Activated T-cell treated with anti-CD3 and anti-CD28 coated beads for 48 hours (primary cell): ENCODE results near the gene CPB2.

Experiments used
- DNase-seq: peaks from one replicate; pipeline ENCODE4 v3.0.0-alpha.2; 2020; ENCODE audit warnings: low read depth

CPB2 gene

DNA sequence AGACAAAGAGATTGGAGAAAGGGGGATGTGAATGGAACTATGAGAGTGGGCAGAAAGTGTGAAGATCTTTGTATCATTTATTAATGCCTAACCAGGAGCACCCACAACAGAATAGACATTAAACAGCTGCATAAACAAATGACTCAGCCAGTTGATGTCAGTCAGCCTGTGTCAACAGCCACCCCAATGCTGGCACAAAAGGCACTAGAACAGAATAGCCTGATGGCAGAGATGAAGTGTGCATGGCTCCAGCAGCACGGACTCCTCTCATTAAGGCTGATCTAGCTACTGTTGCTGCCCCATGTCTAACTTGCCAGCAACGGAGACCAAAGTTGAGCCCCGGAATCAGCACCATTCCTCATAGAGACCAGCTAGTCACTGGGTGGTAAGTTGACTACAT is 7.8 kb downstream of the CPB2 start:
- DNase-seq: no peak

DNA sequence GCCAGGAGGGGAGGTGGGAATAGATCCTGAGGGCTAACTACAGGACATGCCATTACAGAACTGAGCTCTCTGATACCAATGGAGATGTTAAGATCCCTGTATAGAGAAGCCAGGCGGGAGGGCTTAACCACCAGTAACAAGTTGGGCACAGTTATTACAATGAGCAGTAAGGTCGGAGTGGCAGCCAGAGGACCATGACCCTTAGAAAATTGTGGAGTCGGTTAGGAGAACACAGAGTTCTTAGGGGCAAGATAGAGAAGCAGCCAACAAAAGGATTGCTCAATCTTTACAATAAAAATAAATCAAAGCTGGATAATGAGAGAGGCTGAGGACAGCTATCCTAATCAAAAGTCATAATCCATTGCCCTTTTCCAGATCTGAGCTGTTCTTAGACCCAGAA is 10.4 kb downstream of the CPB2 start:
- DNase-seq: no peak

DNA sequence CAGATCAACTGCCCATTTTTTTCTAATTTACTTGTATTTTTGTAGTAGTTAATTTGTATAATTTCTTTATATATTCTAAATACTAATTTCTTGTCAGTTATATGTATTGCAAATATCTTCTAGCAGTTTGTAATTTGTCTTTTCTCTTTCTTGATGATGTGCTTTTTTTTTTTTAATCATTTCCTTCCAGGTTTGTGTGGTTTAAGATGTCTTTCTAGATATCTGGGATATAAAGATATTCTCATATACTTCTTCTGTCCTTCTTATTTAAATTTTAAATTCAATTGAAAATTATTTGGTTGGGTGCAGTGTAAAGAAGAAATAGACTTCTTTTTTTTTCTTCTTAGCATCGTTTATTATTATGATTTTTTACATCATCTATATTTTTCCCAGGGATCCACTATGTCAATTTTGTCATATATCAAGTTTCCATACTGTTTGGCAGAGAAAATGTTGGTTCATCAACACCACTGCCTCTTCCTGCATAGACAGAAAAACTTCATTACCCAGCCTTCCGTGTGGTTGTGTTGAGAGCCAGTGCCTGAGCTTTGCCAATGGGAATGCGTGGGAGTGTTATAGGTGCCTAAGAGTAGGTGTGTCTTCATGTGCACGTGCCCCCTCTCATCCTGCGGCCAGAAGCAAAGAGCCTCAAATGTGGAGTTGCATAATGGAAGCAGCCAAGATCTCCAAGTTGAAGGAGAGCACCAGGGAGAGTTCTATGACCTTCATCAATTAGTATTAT is 15.8 kb downstream of the CPB2 start:
- DNase-seq: no peak

DNA sequence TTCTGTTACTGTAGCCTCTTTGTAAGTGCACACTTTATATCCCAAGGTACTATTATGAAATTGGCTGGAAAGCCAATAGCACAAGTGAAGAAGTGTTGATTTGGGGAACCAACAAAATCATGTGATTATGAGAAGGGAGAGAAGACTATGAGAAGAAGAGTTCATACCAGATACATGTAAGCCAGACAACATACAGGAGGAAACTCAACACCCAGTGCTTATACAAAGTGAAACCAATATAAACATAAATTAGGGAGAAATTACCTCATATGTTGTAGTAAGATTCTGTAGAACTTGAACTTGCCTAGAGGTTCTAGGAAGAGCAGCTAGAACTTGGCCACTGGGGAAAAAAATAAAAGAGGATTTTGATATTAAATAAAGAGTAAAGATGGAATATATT is 17.4 kb downstream of the CPB2 start:
- no peak for DNase-seq

DNA sequence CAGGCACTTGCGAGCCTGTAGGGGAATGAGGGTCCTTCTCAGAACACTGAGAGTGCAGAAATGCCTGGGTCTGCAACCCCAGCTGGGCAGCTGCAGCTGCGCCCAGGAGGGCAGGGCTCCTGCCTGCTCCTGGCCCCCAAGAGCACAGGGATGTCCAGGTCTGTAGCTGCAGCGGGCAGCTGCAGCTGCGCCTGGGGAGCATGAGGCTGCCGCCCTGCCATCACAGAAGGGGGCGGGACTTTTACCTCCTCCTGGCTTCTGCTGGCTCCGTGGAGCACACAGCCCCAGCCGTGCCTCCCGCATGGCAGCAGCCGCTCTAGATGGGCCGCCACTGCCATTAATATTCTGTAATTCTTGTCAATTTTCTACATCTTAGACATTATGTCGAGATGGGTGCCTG is 17.8 kb downstream of the CPB2 start:
- DNase-seq: no peak

DNA sequence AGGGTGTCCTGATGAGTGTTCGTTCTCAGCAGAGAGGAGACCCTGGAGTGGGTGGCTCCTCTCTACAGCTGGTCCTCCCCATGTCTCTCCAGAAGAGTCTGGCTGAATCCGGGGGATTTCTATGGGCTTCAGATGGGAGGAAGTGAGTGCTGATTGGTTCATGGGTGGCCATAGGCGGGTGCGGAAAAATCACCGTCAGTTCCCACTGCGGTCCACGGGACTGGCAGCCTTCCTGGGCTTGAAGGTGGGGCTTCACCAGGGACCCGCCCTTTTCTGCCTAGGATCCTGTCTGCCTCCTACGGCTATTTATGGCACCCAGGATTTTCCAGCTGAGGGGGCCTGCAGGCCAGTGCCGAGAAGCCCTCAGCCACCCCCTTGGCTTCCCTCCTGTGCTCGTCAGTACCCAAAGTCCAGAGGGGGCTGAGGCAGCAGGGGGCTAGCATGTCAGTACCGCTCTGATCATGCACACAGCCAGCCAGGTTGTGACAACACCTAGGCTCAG is 18.4 kb downstream of the CPB2 start:
- DNase-seq: no peak

DNA sequence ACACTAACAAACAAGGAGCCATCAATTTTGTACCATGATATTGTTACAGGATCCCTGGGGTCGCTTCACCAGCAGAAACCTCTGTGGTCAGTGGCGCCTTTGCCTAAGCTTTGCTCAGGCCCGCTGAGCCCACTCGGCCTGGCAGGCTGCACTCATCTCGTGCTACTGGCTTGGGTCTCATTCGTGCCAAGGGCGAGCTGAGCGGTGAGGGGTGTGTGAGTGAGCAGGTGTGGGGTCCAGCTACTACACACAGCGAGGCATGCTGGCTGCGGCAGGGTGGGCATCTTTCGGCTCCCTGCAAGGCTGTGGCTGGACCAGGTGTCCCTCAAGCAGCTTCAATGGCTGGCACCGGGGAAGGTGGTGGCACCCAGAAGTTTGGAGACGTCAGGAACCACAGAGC is 19.1 kb downstream of the CPB2 start:
- DNase-seq: no peak

DNA sequence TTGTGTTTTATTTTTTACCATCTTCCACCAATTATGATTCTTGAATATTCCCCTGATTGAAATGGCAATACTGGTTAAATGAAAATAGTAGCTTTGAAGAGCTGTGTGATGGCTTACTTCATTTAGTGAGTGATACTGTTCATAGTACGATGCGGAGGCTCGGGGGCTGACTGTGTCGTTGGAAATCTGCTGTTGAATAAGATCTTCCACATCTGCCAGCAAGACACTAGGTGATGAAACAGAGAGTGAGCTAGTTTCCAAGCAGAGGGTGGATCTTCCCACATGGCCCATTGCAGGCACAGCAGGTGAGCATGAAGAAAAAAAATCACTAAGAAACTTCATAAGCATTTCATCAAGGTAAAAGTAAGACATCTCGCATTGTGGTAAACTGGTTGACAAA is 22.5 kb downstream of the CPB2 start:
- no peak for DNase-seq

DNA sequence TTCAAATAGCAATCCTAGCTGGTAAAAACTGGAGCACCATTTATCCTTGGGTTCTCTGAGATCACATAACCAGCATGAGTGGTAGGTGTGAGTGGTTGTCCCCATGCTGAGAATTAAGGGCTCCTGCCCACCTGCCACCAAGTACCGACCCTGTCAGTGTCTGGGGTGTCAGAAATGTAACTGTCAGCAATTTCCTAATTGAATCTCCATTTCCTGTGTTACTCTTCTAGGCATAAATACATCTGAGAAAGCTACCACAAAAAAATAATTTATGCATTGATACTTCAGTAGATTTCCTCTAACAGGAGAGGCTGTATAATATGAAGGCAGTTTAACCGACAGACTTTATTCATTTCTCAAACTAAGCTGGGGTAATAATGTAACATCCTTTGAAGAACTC is 25.1 kb downstream of the CPB2 start:
- DNase-seq: no peak

DNA sequence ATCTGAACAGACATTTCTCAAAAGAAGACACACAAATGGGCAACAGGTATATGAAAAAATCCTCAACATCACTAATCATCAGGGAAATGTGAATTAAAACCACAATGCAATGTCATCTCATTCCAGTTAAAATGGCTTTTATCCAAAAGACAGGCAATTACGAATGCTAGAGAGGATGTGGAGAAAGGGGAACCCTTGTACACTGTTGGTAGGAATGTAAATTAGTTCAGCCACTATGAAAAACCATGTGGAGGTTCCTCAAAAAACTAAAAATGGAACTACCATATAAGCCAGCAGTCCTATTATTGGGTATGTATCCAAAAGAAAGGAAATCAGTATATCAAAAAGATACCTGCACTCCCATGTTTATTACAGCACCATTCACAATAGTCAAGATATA is 27.6 kb downstream of the CPB2 start:
- DNase-seq: no peak

DNA sequence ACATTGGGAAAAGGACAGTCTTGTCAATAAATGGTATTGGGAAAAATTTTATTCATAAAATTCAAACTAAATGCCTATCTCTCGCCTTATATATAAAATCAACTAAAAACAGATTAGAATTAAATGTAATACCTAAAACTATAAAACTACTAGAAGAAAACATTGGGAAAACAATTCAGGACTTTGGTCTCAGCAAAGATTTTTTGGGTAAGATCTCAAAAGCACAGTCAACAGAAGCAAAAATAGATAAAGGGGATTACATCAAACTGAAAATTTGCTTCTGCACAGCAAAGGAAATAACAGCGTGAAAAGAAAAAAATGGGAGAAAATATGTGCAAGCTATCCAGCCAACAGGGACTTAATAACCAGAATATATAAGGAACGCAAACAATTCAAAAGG is 28.0 kb downstream of the CPB2 start:
- no peak for DNase-seq

DNA sequence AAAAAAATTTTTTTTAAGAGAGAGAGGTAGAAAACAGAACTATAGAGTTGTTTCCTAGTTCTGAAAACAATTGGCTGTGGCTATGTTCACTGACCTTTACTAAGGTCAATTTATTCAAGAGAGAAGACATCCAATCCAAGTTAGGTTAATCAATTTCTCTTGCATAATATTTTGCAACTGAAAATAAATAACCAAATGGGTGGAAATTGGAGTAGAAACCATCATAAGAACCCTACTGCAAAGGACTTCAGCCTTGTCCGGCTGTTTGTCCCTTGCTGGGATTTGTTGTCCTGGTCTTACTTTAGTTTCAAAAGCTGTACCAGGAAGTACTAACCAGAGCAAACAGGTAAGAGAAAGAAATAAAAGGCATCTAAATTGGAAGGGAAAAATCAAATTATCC is 29.0 kb downstream of the CPB2 start:
- DNase-seq: no peak

DNA sequence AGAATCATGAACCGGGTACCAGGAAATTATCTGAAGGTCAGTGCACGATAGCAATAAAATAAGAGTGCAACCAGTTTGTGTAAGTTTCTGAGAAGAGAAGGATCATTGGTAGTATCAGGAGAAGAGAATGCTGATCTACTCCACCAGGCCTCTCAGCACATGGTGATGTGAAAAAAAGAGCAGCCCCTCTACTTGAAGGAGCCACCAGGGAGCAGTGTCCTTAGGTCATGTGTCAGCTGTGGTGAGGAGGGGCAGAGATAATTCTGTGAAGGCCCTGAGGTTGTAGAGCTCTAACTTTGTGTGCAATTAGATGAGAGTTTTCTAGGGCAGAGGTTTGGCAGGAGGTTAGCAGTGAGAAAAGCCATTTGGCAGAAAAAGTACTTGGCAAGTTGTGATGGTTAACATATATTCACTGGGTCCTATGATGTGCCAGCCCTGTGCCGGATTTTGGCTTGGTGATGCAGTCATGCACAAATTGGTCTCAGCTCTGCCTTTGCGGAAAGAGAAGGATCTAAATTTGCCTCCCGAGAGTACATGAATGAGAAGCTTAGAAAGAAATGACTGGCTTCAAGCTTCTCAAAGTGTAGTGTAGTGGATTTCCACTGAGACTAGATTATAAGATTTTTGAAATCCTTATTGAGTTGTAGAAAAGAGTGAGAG is 33.1 kb downstream of the CPB2 start:
- DNase-seq: no peak

DNA sequence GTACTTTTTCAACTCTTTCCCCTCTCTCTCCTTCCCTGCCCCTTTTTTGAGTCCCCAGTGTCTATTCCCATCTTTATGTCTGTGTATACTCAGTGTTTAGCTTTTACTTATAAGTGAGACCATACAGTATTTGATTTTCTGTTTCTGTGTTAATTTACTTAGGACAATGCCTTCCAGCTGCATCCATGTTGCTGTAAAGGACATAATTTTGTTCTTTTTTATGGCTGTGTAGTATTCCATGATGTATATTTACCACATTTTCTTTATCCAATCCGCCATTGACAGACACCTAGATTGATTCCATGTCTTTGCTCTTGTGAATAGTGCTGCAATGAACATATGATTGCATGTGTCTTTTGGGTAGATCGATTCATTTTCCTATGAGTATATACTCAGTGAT is 41.5 kb downstream of the CPB2 start:
- DNase-seq: no peak

DNA sequence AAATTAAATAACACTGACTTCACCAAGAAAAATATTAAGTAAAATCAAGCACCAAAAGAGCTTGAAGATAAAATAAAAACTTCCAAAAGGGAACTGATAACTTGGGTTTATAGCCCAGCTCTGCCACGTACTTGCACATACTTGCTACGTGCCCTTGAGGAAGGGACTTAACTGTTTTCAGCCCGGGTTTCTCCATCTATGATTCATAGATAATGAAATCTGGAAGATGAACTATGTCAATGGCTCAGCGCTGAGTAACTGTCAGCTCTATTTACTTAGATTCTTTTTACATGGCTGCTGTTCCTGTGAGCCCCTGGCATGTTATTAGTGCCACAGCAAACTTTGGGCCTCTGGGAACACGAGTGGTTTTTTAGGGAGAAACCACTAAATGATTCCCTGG is 42.6 kb downstream of the CPB2 start:
- no peak for DNase-seq

DNA sequence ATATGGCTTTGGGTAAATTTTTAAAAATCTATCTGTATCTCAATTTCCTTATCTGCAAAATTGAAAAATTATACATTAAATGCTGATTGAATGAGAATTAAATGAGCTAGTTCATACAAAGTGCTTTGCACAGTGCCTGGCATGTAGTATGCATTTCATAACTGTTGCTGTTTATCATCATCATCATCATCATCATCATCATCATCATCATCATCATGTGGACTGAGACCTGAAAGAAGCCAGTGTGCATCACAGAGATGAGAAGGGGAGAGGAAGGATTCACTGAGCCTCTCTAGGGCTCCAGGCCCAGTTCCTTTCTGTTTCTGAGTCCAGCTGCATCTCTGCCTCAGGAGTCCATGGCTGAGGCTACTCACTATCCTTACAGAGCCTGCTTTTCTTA is 45.4 kb downstream of the CPB2 start:
- DNase-seq: no peak

DNA sequence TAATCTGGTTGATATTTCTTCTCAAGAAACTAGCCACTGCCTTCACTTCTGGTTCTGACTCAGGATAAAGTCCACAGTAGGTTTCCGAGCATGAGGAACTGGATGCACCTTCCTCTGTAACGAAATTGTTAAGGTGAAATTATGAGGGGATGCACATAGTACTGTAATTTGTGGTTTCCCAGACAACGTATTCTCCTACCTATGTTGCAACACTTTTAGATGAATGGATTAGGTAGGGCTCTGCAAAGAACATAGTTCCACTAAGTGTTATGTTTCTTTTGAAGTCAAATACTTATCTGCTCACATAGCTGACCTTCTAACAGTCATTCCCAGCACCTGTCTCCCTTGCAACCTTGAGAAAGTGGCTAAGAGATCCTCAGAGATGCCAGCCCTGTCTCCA is 46.6 kb downstream of the CPB2 start:
- no peak for DNase-seq

DNA sequence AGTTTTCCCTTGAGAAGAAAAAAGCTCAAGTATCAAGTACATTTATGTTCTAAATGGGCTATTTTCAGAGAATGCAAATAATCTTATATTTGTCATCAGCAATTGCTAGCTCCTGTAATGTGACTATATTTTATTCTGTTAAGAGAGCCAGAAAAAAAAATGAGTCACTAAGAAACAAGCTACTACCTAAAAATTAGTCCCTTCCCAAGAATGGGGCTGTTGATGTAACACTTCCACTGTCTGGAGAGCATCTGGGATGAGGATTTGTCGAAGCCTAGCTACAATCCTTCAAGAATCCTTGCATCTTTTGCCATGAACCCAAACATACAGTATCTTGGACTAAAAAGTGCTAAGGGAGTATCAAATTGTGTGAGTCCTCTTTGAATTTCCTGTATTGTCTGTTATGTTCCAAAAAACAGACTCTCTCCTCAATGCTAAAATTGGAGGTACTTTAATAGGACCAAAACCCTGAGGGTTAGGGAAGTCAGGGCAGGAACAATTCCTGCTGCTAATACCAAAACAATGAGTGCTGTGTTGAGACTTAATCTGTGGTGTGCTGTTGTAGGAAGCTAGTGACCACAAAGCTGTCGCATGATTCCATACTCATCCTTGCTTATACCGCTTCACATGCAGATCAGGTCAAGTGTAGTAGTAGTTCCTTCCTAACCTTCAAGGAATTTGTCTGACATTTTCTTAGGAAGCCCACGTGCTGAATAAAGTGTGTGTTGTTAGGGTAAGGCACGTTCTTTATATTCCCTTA is 47.4 kb downstream of the CPB2 start:
- DNase-seq: no peak

DNA sequence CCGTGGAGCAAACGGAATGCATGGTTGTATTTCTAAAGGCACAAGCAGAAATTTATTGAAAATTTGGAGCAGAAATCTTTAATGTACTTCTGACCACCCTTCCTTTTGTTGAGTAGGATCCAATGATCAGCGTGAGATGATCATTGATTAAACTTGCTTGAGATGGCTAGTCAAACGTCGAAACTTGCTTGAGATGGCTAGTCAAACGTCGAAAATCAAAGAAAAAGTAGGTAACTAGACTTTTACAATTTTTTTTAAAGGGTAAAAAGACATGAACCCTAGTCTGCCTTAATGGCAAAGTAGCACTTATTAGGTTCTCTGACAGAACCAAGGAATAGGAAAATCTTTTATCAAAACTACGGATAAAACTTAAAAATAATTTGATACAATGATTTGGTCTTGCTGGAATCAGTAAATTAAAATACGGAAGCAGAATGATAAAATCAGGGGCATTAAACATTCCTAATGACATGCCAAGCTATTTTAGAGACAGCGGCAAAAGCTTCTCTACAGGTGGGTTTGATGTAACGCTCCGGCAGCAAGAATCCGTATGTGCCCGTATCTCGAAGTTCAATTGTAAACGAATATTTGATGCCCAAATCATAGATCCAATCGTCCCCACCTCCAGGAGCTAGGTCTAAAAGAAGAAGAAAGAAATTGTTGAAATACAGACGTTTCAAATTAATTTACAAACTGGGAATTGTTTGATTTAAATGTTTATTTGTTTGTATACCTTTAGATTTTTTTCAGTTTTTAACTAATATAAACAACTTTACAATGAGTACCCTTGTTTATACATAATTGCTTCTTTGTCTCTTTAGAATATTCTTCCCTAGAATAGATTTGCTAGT is 51.4 kb downstream of the CPB2 start:
- DNase-seq: no peak

DNA sequence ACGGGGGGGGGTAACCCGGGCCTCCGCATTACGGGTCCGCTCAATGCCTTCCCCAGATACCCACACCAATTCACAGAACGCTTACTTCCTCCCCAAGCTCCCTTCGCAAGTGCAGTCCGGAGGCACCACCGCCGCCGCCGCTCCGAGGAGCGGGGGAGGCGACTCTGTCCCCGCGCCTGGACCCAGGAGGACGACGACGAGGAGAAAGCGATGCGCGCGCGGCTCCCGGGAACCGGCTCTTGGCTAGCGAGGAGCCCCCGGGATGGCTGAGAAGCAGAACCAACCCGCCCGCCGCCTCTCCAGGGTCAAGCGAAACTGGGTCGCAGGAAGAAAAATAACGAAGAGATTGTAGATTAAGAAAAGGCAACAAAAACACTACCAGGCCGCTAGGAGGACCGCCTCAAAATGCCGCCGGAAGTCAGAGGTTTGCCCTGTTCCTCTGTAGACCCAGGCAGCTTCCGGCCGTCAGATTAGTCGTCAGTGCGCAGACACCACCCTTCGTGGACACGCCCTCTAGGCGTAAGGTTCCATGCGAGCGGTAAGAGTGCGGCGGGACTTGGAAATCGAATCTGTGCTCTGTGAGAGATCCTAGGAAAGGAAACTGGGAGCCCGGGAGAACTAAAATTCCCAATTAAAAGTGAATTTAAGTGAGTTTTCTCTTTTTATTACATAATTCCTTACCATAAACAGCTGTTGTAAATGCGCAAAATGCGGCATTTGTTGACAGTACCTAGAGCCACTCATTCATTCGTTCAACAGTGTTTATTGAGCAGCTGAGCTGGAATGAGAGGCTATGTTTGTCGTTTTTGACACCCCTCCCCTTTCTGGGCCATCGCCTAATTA is 52.3 kb downstream of the CPB2 start, which contains the start of gene ZC3H13:
Gene ZC3H13 (minus strand): TSS at position 428 of the 843 bp plus-strand sequence. CDS start 7,239 bp downstream, outside the sequence.
- peak; percentile 86 for DNase-seq

DNA sequence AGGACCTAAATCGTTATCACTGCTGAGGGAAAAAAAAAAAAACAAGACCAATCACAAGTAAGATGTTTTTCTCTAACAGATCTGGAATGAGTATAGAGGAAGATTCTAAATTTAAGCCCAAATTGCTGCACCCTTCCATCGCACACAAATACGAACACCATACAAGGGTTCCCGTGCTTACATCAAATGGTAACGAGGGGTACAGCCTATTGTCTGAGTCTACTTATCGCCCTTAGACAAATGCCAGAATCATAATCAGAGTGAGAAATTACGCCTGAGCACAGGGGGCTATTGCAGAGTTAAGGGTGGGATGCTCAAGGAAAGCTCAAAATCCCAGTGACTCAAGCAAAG is 52.9 kb downstream of the CPB2 start:
- DNase-seq: no peak
